ENCODE measurements around the gene CENPM.

CENPM gene

GRCh38 chr22:41913842-41914534, 33.0 kb downstream of the CENPM start:
- no peak for DNase-seq (ENCODE audit: low read depth)

DNA sequence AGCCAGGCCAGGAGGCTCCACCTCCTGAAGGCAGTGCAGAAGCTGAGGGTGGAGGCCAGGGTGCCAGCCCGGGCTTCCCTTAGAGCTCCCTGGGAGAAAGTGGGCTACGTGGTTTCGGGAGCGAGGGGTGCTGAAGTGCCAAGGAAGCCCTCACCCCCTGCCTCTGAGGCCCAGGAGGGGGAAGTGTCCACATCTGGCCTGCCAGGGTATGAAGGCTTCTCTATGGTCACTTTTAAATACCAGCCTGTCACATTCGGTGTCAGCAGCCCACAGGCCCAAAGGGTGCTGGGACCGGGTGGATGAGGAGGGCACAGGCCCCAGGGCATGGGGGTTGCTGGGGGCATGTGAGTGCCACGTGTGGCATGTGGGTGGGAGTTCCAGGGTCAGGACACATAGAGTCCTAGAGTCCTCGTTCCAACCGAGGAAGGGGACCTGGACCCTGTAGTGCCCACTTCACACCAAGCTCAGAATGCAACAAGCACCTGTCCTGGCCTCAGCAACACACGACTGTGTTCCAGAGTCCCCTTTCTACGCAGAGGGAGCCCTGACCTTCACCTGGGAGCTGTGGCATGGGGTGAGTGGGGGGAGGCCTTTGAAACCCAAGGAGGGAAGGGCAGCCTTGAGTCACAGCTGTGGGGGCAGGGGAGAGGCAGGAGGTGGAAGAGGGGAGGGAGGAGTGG, 33.8 kb downstream of the CENPM start:
- no peak for DNase-seq (ENCODE audit: low read depth)

DNA sequence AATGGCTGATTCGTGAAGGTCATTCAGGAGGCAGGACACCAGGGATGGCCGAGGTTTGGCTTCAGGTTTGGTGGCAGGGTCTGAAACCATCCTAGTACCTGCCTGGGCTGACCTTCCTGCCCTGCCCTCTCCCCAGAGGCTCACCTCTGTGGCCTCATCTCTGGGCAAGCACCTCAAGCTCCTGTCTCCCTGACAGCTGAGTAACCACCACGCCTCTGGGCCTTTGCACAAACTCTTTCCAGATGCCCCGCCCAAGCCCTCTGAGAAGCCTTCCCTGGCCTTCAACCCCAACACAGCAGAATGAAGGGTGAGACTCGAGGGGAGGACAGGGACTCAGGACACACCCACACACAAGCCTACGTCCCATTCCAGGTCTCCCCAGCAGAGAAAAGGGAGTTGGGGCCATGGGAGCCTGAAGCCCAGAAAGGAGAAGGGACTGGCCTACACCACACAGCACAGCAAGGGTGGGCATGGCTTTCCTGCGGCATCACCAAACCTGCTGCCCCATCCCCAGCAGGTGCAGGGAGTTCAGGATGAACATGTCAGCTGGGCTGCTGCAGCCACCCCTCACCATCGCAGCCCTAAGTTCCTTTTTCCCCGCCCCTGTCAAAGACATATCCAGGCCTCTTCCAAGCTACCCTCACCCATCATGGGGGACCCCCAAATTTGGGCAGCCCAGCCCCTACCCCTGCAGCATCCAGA, 34.5 kb downstream of the CENPM start:
- DNase-seq (ENCODE audit: low read depth) = no peak

DNA sequence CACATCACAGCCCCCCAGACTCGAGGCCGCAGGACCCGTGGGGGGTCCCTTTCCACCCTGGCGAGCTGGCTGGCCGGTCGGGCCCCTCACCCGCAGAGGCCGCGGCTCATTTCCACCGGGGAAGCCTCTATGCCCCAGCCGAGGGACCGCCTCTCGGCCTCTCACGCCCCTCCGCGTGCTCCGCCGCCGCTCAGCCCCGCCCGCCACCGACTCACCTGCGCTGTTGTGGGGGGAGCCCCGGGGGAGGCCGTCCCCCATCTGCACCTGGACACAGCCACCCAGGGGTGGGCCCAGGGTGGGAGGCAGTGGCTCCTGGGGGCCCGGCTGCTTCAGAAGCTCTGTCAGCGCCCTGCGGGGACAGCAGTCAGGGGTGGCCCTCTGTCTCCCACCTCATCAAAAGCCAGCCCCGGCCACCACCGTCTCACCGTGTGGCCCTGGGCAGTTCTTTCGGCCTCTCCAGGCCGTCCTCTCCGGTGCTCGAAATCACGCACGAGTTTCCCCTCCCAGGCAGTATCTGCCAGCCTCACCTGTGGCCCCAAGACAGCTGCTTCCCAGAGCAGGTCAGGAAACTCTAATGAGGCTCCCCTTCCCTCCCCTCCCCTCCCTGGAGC, 35.8 kb downstream of the CENPM start:
- DNase-seq (ENCODE audit: low read depth) = no peak

- DNase-seq (ENCODE audit: low read depth) = peak; percentile 17
Observed at GRCh38 chr22:41910050-41911000, 36.6 kb downstream of the CENPM start.

DNA sequence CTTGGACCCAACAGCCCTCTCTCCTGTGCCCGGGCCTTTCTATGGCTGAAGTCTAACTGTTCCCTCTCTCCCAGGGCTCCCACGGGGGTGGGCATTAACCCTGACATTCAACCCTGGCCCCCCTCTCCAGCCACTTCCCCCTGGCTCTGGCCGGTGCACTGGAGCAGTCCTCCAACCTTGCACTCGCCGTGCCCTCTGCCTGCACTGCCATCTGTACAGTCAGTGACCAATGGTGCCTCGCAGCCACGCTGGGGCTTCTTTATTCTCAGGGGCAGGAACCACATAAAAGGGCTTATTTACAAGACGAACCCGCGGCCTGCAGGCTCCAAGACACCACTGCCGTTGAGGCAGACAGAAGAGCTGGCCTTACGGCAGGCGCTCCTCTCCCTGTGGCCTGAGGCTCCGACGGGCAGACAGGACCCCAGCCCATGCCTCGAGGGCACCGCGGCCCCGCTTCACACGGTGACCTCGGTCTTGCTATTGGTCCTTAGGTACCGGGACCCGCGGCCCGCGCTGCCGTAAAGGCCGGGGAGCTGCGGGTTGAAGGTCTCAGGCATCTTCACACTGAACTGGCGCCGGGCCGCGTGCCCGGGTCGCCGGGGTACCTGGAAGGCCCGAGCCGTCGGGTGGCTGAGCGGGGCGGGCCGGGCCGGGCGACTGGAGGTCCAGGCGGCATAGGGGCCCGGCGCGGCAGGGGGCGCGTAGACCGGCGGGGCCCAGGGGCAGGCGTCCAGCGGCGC, 37.5 kb downstream of the CENPM start:
- no peak for DNase-seq (ENCODE audit: low read depth)

DNA sequence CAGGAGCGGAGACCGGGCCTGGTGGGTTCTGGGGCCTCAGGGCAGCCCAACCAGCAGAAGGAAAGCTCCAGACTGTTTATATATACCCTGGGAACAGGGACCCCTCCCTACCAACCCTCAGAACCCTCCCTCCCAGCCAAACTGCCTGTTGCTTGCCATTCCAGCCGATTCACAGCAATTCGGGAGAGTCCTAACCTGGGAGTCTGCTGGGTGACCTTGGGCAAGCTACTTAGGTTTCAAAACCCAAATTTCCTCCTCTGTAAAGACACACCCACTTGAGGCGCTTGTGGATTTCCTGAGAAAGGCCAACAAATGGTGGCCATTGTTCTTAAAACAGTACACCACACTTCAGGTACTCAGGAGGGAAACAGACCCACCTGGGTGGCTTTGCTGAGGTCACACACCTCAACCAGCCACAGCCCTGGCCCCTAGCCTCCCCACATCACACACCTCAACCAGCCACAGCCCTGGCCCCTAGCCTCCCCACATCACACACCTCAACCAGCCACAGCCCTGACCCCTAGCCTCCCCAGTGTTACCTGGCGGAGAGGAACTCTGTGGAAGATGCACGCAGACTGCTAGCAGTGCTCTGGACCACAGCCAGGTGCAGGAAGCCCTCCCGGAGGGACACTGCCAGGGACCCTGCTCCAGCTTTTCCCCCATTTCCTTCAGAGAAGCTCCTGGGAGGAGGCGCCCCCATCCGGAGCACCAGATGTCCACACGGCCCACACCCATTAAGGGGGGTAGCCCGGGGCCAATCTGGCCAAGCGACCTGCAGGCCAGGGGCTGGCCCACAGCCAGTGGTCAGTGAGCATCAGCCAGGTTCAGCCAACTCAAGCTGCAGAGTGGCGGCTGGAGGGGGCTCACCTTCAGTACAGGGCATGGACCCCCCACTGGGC, 38.3 kb downstream of the CENPM start:
- no peak for DNase-seq (ENCODE audit: low read depth)

GRCh38 chr22:41907436-41908401, 39.2 kb downstream of the CENPM start:
- no peak for DNase-seq (ENCODE audit: low read depth)

DNA sequence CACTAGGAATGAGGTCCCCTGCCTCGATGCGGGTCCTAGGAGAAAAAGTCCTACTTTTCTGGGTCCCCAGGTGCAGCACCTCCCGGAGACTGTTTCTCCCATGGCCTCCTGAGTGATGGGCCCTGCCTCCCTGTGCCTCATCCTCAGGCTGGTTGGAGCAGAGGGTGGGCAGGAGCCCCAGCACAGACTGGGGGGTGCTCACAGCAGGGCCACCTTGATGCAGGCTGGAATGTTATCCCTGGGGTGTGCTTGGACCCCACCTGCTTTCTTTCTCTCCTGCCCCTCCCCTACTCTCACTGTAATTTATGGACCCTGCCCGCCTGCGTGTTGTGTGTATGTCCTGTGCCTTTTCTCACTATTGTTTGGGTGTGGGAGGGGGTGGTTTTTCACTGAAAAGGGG, 40.1 kb downstream of the CENPM start:
- DNase-seq (ENCODE audit: low read depth) = no peak

GRCh38 chr22:41905411-41906202, 41.3 kb downstream of the CENPM start:
- no peak for DNase-seq (ENCODE audit: low read depth)

- DNase-seq (ENCODE audit: low read depth) = no peak
Observed at GRCh38 chr22:41904450-41905410, 42.2 kb downstream of the CENPM start.

DNA sequence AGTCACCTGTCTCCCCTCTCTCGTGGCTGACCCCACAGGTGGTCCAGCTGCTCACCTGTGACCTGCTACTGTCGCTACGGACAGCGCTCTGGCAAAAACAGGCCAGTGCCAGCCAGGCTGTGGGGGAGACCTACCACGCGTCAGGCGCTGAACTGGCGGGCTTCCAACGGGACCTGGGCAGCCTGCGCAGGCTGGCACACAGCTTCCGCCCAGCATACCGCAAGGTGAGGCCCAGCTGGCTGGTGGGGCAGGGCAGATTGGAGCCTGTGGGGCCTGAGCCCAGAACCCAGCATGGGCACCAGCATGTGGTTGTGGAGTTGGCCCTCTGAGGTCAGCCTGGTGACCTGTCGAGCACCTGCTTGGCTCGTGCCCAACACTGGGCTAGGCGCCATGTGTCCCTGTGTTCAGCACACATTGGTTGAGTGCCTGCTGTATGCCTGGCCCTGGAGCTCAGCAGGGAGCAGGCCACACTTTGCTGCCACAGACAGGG, 44.0 kb downstream of the CENPM start:
- DNase-seq (ENCODE audit: low read depth) = no peak

GRCh38 chr22:41902016-41902415, 44.9 kb downstream of the CENPM start:
- no peak for DNase-seq (ENCODE audit: low read depth)

DNA sequence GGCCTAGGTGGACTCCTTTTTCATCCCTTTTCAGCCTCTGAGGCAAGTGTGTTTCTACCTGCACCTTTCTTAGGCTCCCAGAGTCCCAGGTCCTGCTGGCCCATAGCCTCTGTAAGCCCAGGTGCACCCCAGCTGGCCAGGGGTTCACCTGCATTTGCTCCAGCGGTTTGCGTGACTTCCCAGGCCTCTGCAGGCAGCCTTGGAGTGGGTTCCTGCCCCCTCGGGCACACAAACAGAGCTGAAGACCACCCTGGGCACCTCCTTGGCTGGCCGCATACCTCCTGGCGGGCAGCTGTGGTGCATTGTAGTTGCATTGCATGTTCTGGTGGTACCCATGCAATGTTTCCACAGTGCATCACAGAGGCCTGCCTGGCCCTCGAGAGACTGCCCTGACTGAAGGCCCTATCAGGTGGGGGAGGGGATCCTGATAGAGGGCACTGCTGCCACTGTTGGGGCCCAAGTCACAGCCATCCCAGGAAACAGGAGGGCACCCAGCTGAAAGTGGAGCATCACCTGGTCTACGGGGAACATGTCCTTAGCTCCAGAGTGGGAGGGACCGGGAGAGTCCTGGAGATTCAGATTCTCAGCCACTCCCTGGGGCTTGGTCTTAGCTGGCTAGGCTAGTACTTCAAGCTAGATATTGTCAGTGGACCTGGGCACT, 46.2 kb downstream of the CENPM start:
- no peak for DNase-seq (ENCODE audit: low read depth)

GRCh38 chr22:41899992-41900651, 46.8 kb downstream of the CENPM start:
- no peak for DNase-seq (ENCODE audit: low read depth)
